Vagina (tissue), 2 donors: ENCODE data around the gene ACSF3. TPM values are rescaled to one million over a fixed set of nuclear protein-coding genes. Genes with fewer than 3 reads are reported as not detected.

ENCODE experiments used
- DNase-seq, 2 donors: peaks; one replicate each; pipeline ENCODE4 v3.0.0-alpha.2; 2017; ENCODE audit errors: extremely low spot score in 2 of 2
- H3K27ac ChIP-seq: fragments of 200-600 bp; sonication (generic); one replicate; pipeline ENCODE4 v1.5.1; 2019
- H3K27me3 ChIP-seq: fragments of 200-600 bp; sonication (generic); one replicate; pipeline ENCODE4 v1.5.1; 2019
- H3K36me3 ChIP-seq, 2 donors: fragments of 200-600 bp; sonication (generic); one replicate each; pipeline ENCODE4 v1.5.1; 2017 to 2019
- H3K4me1 ChIP-seq: fragments of 200-600 bp; sonication (generic); one replicate; pipeline ENCODE4 v1.5.1; 2019
- H3K4me3 ChIP-seq, 2 donors: fragments of 200-600 bp; sonication (generic); 1 replicate in 1 of 2; 2 replicates in 1 of 2; pipeline ENCODE4 v1.5.1; 2016 to 2019
- H3K9me3 ChIP-seq: fragments of 200-600 bp; sonication (generic); one replicate; pipeline ENCODE4 v1.5.1; 2019
- CTCF ChIP-seq, 3 experiments: fragments of 450-650 bp in 2 of 3; fragments of 200-600 bp in 1 of 3; sonication (generic) in 1 of 3; IDR thresholded peaks; one replicate each; pipeline ENCODE4 v1.5.1; 2017 to 2019; ENCODE audit warnings: antibody characterized with exemption in 3 of 3, mild to moderate bottlenecking in 2 of 3, moderate library complexity in 2 of 3
- POLR2A ChIP-seq, 2 donors: fragments of 450-650 bp; IDR thresholded peaks; one replicate each; pipeline ENCODE4 v1.6.1; 2017; ENCODE audit warnings: antibody characterized with exemption in 2 of 2, mild to moderate bottlenecking in 2 of 2, moderate library complexity in 2 of 2
- POLR2AphosphoS5 ChIP-seq, 2 donors: sonication (generic); formaldehyde crosslinking; IDR thresholded peaks; one replicate each; pipeline ENCODE4 v1.9.0; 2017; ENCODE audit warnings: antibody characterized with exemption in 2 of 2, mild to moderate bottlenecking in 2 of 2, low read depth in 1 of 2; ENCODE audit not compliant: insufficient read depth in 1 of 2
- intact Hi-C: fragments of 100-400 bp; cut with DNase I; formaldehyde crosslinking; loops from one replicate; pipeline ENCODE4 v1.15.1; 2023
- total RNA-seq: library from RNA; depleted of rRNA; stranded (reverse); fragments of >200 nt; gene quantifications from one replicate; pipeline ENCODE4 v1.2.3, GENCODE V29; 2016

Gene ACSF3
- total RNA-seq, 1 donor from 2014 or later, result 23.3 TPM

GRCh38 chr16:89055313-89055712 is 38.3 kb upstream of the ACSF3 start:
- peaks cover 10% of the 10 kb centered on the region for H3K4me1 ChIP-seq
- TF ChIP-seq CTCF (IDR thresholded peaks at IDR 0.05) (no peak), POLR2A (IDR thresholded peaks at IDR 0.05) (no peak), POLR2AphosphoS5 (IDR thresholded peaks at IDR 0.05; ENCODE audit: insufficient read depth in 1 of 2, low read depth in 1 of 2) (no peak)
- H3K36me3 ChIP-seq, result no peaks in the 10 kb centered on the region
- no peak overlapping the region for H3K27ac ChIP-seq
- H3K9me3 ChIP-seq, result no peaks in the 10 kb centered on the region
- DNase-seq, result no peak
- intact Hi-C loops, result loop anchor here (5.0 kb wide), 1 partner anchor 233 kb away; no protein-coding TSS in a partner anchor
- H3K4me3 ChIP-seq, result no peak overlapping the region
- H3K27me3 ChIP-seq, result no peaks in the 10 kb centered on the region

- Histone ChIP-seq H3K36me3 (no peaks in the 10 kb centered on the region), H3K4me3 (no peak overlapping the region), H3K9me3 (no peaks in the 10 kb centered on the region), H3K27ac (no peak overlapping the region), H3K27me3 (no peaks in the 10 kb centered on the region), H3K4me1 (peaks cover 10% of the 10 kb centered on the region)
- no peak for DNase-seq
- intact Hi-C loops, result loop anchor here (5.0 kb wide), 1 partner anchor 234 kb away; no protein-coding TSS in a partner anchor
- TF ChIP-seq POLR2AphosphoS5 (IDR thresholded peaks at IDR 0.05; ENCODE audit: insufficient read depth in 1 of 2, low read depth in 1 of 2), result no peak
- no peak for TF ChIP-seq CTCF (IDR thresholded peaks at IDR 0.05)
- TF ChIP-seq POLR2A (IDR thresholded peaks at IDR 0.05), result no peak
These were observed 37.6 kb upstream of the ACSF3 start for GRCh38 chr16:89055894-89056555.

GRCh38 chr16:89056592-89056991 is 37.1 kb upstream of the ACSF3 start:
- no peak for TF ChIP-seq CTCF (IDR thresholded peaks at IDR 0.05)
- no peak for TF ChIP-seq POLR2A (IDR thresholded peaks at IDR 0.05)
- TF ChIP-seq POLR2AphosphoS5 (IDR thresholded peaks at IDR 0.05; ENCODE audit: insufficient read depth in 1 of 2, low read depth in 1 of 2), result no peak
- Histone ChIP-seq H3K27ac (no peak overlapping the region), H3K4me3 (no peak overlapping the region), H3K36me3 (no peaks in the 10 kb centered on the region), H3K4me1 (peaks cover 8% of the 10 kb centered on the region), H3K9me3 (no peaks in the 10 kb centered on the region), H3K27me3 (no peaks in the 10 kb centered on the region)
- DNase-seq, result no peak
- intact Hi-C loops, result loop anchor here (5.0 kb wide), 1 partner anchor 234 kb away; no protein-coding TSS in a partner anchor

- TF ChIP-seq POLR2A (IDR thresholded peaks at IDR 0.05) (no peak), POLR2AphosphoS5 (IDR thresholded peaks at IDR 0.05; ENCODE audit: insufficient read depth in 1 of 2, low read depth in 1 of 2) (no peak), CTCF (IDR thresholded peaks at IDR 0.05) (no peak)
- Histone ChIP-seq H3K27me3 (no peaks in the 10 kb centered on the region), H3K27ac (no peak overlapping the region), H3K4me1 (no peaks in the 10 kb centered on the region), H3K4me3 (no peak overlapping the region), H3K36me3 (no peaks in the 10 kb centered on the region), H3K9me3 (no peaks in the 10 kb centered on the region)
- intact Hi-C loops, result loop anchor here (5.0 kb wide), 1 partner anchor 235 kb away; no protein-coding TSS in a partner anchor
- DNase-seq, result no peak
These were observed 35.9 kb upstream of the ACSF3 start for GRCh38 chr16:89057738-89058137.

GRCh38 chr16:89058812-89059211 is 34.8 kb upstream of the ACSF3 start:
- intact Hi-C loops, result loop anchor here (5.0 kb wide), 1 partner anchor 237 kb away; no protein-coding TSS in a partner anchor
- Histone ChIP-seq H3K4me3 (no peak overlapping the region), H3K27me3 (no peaks in the 10 kb centered on the region), H3K36me3 (no peaks in the 10 kb centered on the region), H3K27ac (no peak overlapping the region), H3K9me3 (no peaks in the 10 kb centered on the region), H3K4me1 (no peaks in the 10 kb centered on the region)
- TF ChIP-seq CTCF (IDR thresholded peaks at IDR 0.05), result no peak
- TF ChIP-seq POLR2AphosphoS5 (IDR thresholded peaks at IDR 0.05; ENCODE audit: insufficient read depth in 1 of 2, low read depth in 1 of 2), result no peak
- TF ChIP-seq POLR2A (IDR thresholded peaks at IDR 0.05), result no peak
- DNase-seq, result no peak
